Measurements from ENCODE around the gene GANAB.

GRCh38 chr11:62614275-62614674, 32.1 kb downstream of the GANAB start:
- TF ChIP-seq FLYWCH1 (CRISPR knock-in tag; IDR thresholded peaks at IDR 0.05): no peak
- no peak for TF ChIP-seq STAT6 (CRISPR knock-in tag; IDR thresholded peaks at IDR 0.05; ENCODE audit: borderline replicate concordance)
- no peak for TF ChIP-seq ADNP (CRISPR knock-in tag; IDR thresholded peaks at IDR 0.05)
- TF ChIP-seq ZNF431 (CRISPR knock-in tag; IDR thresholded peaks at IDR 0.05; ENCODE audit: borderline replicate concordance, low read depth): no peak
- TF ChIP-seq THAP9 (CRISPR knock-in tag; IDR thresholded peaks at IDR 0.05; ENCODE audit: borderline replicate concordance): no peak
- no peak for TF ChIP-seq CTCF (CRISPR knock-in tag; IDR thresholded peaks at IDR 0.05)
- TF ChIP-seq SAFB2 (CRISPR knock-in tag; IDR thresholded peaks at IDR 0.05; ENCODE audit: borderline replicate concordance, low read depth): no peak
- TF ChIP-seq MAFK (conservative IDR thresholded peaks at IDR 0.05 in 1 of 2, IDR thresholded peaks at IDR 0.05 in 1 of 2; ENCODE audit: low read length in 2 of 2): no peak; a peak in 1 of 4 replicates
- no peak for TF ChIP-seq CSRNP1 (CRISPR knock-in tag; IDR thresholded peaks at IDR 0.05)
- TF ChIP-seq ARHGAP35 (CRISPR knock-in tag; IDR thresholded peaks at IDR 0.05; ENCODE audit: borderline replicate concordance): no peak
- no peak for TF ChIP-seq RFX5 (IDR thresholded peaks at IDR 0.05; ENCODE audit: low read depth, low read length)
- no peak for TF ChIP-seq FUBP1 (CRISPR knock-in tag; IDR thresholded peaks at IDR 0.05; ENCODE audit: borderline replicate concordance)
